PC-9 (cell line): Measurements from ENCODE around the gene NFKBIZ.

Experiments
- EZH2 ChIP-seq: fragments of 200-600 bp; sonication (generic); IDR thresholded peaks from 2 replicates; pipeline ENCODE4 v1.8.0; 2017; ENCODE audit warnings: antibody characterized with exemption, low read depth
- TF ChIP-seq, protein P1 (sequence below): fragments of 200-600 bp; sonication (generic); conservative IDR thresholded peaks from 2 replicates; pipeline ENCODE4 v1.6.1; 2017; ENCODE audit warnings: mixed run types, antibody characterized with exemption, mild to moderate bottlenecking, moderate library complexity

DNA sequence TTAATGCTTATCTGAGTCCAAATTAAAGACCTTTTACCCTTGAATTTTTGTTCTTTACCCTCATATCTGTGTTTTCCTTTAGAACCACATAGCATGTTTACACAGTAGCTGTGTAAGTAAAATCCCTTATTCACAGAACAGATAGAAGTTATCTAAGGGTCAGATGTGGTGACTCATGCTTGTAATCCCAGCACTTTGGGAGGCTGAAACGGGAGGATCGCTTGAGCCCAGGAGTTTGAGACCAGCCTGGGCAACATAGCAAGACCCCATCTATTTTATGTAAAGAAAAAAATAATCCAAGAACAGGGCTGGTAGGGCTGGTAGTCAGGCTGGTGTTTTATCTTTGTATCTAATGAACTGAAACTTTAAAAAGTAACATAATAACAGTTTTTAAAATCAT, 47.1 kb upstream of the NFKBIZ start:
- no peak for TF ChIP-seq EZH2
- TF ChIP-seq, protein P1, sequence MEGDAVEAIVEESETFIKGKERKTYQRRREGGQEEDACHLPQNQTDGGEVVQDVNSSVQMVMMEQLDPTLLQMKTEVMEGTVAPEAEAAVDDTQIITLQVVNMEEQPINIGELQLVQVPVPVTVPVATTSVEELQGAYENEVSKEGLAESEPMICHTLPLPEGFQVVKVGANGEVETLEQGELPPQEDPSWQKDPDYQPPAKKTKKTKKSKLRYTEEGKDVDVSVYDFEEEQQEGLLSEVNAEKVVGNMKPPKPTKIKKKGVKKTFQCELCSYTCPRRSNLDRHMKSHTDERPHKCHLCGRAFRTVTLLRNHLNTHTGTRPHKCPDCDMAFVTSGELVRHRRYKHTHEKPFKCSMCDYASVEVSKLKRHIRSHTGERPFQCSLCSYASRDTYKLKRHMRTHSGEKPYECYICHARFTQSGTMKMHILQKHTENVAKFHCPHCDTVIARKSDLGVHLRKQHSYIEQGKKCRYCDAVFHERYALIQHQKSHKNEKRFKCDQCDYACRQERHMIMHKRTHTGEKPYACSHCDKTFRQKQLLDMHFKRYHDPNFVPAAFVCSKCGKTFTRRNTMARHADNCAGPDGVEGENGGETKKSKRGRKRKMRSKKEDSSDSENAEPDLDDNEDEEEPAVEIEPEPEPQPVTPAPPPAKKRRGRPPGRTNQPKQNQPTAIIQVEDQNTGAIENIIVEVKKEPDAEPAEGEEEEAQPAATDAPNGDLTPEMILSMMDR: no peak
